Vagina (tissue), 2 donors: ENCODE data around the gene TNS3. TPM values are rescaled to one million over a fixed set of nuclear protein-coding genes. Genes with fewer than 3 reads are reported as not detected.

ENCODE experiments used
- DNase-seq, 2 donors: peaks; one replicate each; pipeline ENCODE4 v3.0.0-alpha.2; 2017; ENCODE audit errors: extremely low spot score in 2 of 2
- H3K27ac ChIP-seq: fragments of 200-600 bp; sonication (generic); one replicate; pipeline ENCODE4 v1.5.1; 2019
- H3K27me3 ChIP-seq: fragments of 200-600 bp; sonication (generic); one replicate; pipeline ENCODE4 v1.5.1; 2019
- H3K36me3 ChIP-seq, 2 donors: fragments of 200-600 bp; sonication (generic); one replicate each; pipeline ENCODE4 v1.5.1; 2017 to 2019
- H3K4me1 ChIP-seq: fragments of 200-600 bp; sonication (generic); one replicate; pipeline ENCODE4 v1.5.1; 2019
- H3K4me3 ChIP-seq, 2 donors: fragments of 200-600 bp; sonication (generic); 1 replicate in 1 of 2; 2 replicates in 1 of 2; pipeline ENCODE4 v1.5.1; 2016 to 2019
- H3K9me3 ChIP-seq: fragments of 200-600 bp; sonication (generic); one replicate; pipeline ENCODE4 v1.5.1; 2019
- CTCF ChIP-seq, 3 experiments: fragments of 450-650 bp in 2 of 3; fragments of 200-600 bp in 1 of 3; sonication (generic) in 1 of 3; IDR thresholded peaks; one replicate each; pipeline ENCODE4 v1.5.1; 2017 to 2019; ENCODE audit warnings: antibody characterized with exemption in 3 of 3, mild to moderate bottlenecking in 2 of 3, moderate library complexity in 2 of 3
- POLR2A ChIP-seq, 2 donors: fragments of 450-650 bp; IDR thresholded peaks; one replicate each; pipeline ENCODE4 v1.6.1; 2017; ENCODE audit warnings: antibody characterized with exemption in 2 of 2, mild to moderate bottlenecking in 2 of 2, moderate library complexity in 2 of 2
- POLR2AphosphoS5 ChIP-seq, 2 donors: sonication (generic); formaldehyde crosslinking; IDR thresholded peaks; one replicate each; pipeline ENCODE4 v1.9.0; 2017; ENCODE audit warnings: antibody characterized with exemption in 2 of 2, mild to moderate bottlenecking in 2 of 2, low read depth in 1 of 2; ENCODE audit not compliant: insufficient read depth in 1 of 2
- intact Hi-C: fragments of 100-400 bp; cut with DNase I; formaldehyde crosslinking; loops from one replicate; pipeline ENCODE4 v1.15.1; 2023
- total RNA-seq: library from RNA; depleted of rRNA; stranded (reverse); fragments of >200 nt; gene quantifications from one replicate; pipeline ENCODE4 v1.2.3, GENCODE V29; 2016

The TNS3 gene
- total RNA-seq, 1 donor from 2014 or later = 36.8 TPM

- Histone ChIP-seq H3K36me3 (no peaks in the 10 kb centered on the region), H3K4me3 (no peak overlapping the region), H3K27me3 (no peaks in the 10 kb centered on the region), H3K9me3 (no peaks in the 10 kb centered on the region), H3K4me1 (no peaks in the 10 kb centered on the region), H3K27ac (no peak overlapping the region)
- intact Hi-C loops = no loop called here
- no peak for DNase-seq
- no peak for TF ChIP-seq CTCF (IDR thresholded peaks at IDR 0.05)
- TF ChIP-seq POLR2AphosphoS5 (IDR thresholded peaks at IDR 0.05; ENCODE audit: insufficient read depth in 1 of 2, low read depth in 1 of 2) = no peak
- no peak for TF ChIP-seq POLR2A (IDR thresholded peaks at IDR 0.05)
Measured at GRCh38 chr7:47433564-47433895, 148.4 kb downstream of the TNS3 start.

GRCh38 chr7:47432671-47433563 is 149.0 kb downstream of the TNS3 start:
- intact Hi-C loops = no loop called here
- Histone ChIP-seq H3K27ac (no peak overlapping the region), H3K27me3 (no peaks in the 10 kb centered on the region), H3K36me3 (no peaks in the 10 kb centered on the region), H3K9me3 (no peaks in the 10 kb centered on the region), H3K4me1 (no peaks in the 10 kb centered on the region), H3K4me3 (no peak overlapping the region)
- DNase-seq = no peak
- TF ChIP-seq POLR2A (IDR thresholded peaks at IDR 0.05) (no peak), POLR2AphosphoS5 (IDR thresholded peaks at IDR 0.05; ENCODE audit: insufficient read depth in 1 of 2, low read depth in 1 of 2) (no peak), CTCF (IDR thresholded peaks at IDR 0.05) (no peak)

- Histone ChIP-seq H3K9me3 (no peaks in the 10 kb centered on the region), H3K4me1 (no peaks in the 10 kb centered on the region), H3K27me3 (no peaks in the 10 kb centered on the region), H3K36me3 (no peaks in the 10 kb centered on the region), H3K4me3 (no peak overlapping the region), H3K27ac (no peak overlapping the region)
- no peak for DNase-seq
- TF ChIP-seq CTCF (IDR thresholded peaks at IDR 0.05) (no peak), POLR2A (IDR thresholded peaks at IDR 0.05) (no peak), POLR2AphosphoS5 (IDR thresholded peaks at IDR 0.05; ENCODE audit: insufficient read depth in 1 of 2, low read depth in 1 of 2) (no peak)
- intact Hi-C loops = no loop called here
Measured at GRCh38 chr7:47430422-47430821, 151.5 kb downstream of the TNS3 start.

GRCh38 chr7:47428768-47429472 is 153.0 kb downstream of the TNS3 start:
- DNase-seq = no peak
- Histone ChIP-seq H3K27me3 (no peaks in the 10 kb centered on the region), H3K9me3 (no peaks in the 10 kb centered on the region), H3K27ac (no peak overlapping the region), H3K4me1 (no peaks in the 10 kb centered on the region), H3K4me3 (no peak overlapping the region), H3K36me3 (no peaks in the 10 kb centered on the region)
- TF ChIP-seq CTCF (IDR thresholded peaks at IDR 0.05) (no peak), POLR2AphosphoS5 (IDR thresholded peaks at IDR 0.05; ENCODE audit: insufficient read depth in 1 of 2, low read depth in 1 of 2) (no peak), POLR2A (IDR thresholded peaks at IDR 0.05) (no peak)
- intact Hi-C loops = no loop called here
